C4-2B (cell line): Measurements from ENCODE around the gene NFIC.

Source experiments
- H3K27ac ChIP-seq: fragments of 450-650 bp; 2 replicates; pipeline ENCODE4 v1.5.1; 2017
- CTCF ChIP-seq: fragments of 450-650 bp; conservative IDR thresholded peaks from 2 replicates; pipeline ENCODE4 v1.5.1; 2017; ENCODE audit warnings: mild to moderate bottlenecking
- ZFX ChIP-seq: fragments of 450-650 bp; IDR thresholded peaks from 2 replicates; pipeline ENCODE4 v1.6.1; 2017

The NFIC gene

GRCh38 chr19:3499738-3500428 is 133.5 kb downstream of the NFIC start:
- peak overlapping the region; percentile 95 for H3K27ac ChIP-seq

GRCh38 chr19:3500429-3501101 is 134.2 kb downstream of the NFIC start, which contains the start of gene DOHH:
Gene DOHH (minus strand): TSS chr19:3500674. CDS start chr19:3496814, 3,860 bp downstream.
- H3K27ac ChIP-seq: peak within 1 kb of the TSS; percentile 95
- TF ChIP-seq ZFX (peak; percentile 52; the same call in 1 of the 2 replicates), CTCF (no peak)

More at GRCh38 chr19:3499738-3500428, 133.5 kb downstream of the NFIC start:
- no peak for TF ChIP-seq ZFX
- TF ChIP-seq CTCF: no peak

GRCh38 chr19:3501780-3502179 is 135.4 kb downstream of the NFIC start:
- peak overlapping the region; percentile 95; the same call in 1 of the 2 replicates for H3K27ac ChIP-seq
- no peak for TF ChIP-seq CTCF
- TF ChIP-seq ZFX: no peak

- H3K27ac ChIP-seq: no peak overlapping the region
- TF ChIP-seq CTCF (no peak), ZFX (no peak)
Measured at GRCh38 chr19:3503036-3503572, 136.7 kb downstream of the NFIC start.

- peak overlapping the region; percentile 95 for H3K27ac ChIP-seq
- TF ChIP-seq CTCF: no peak
- TF ChIP-seq ZFX: no peak
Measured at GRCh38 chr19:3504735-3505134, 138.4 kb downstream of the NFIC start.

- peak within 1 kb of the TSS; percentile 95 for H3K27ac ChIP-seq
Measured at GRCh38 chr19:3505598-3506383, 139.4 kb downstream of the NFIC start, which contains the start of gene FZR1. Gene FZR1 (plus strand): TSS chr19:3506311. CDS start chr19:3522990, 16,679 bp downstream.

More at GRCh38 chr19:3505598-3506383, 139.4 kb downstream of the NFIC start, which contains the start of gene FZR1:
- TF ChIP-seq ZFX: peak; percentile 31; the same call in 1 of the 2 replicates
- TF ChIP-seq CTCF: no peak
